Caki2 (cell line): ENCODE data around the gene UMODL1. TPM values are rescaled to one million over a fixed set of nuclear protein-coding genes. Genes with fewer than 3 reads are reported as not detected.

Experiments used
- DNase-seq: peaks from one replicate; pipeline ENCODE4 v3.0.0-alpha.2; 2015; ENCODE audit warnings: low read depth
- in situ Hi-C: cut with HindIII; loops from 2 replicates; pipeline ENCODE4 v1.10.0; 2016; ENCODE audit warnings: low sequenced_read_pairs, low pct_unique_long_range_greater_than_20kb, mixed read lengths
- total RNA-seq: library from RNA; depleted of rRNA; stranded (reverse); fragments of >200 nt; shearing (Covaris generic); gene quantifications from 2 replicates; pipeline ENCODE4 v1.2.3, GENCODE V29; 2014; ENCODE audit warnings: low replicate concordance

UMODL1 gene
- total RNA-seq, 1 experiment from 2014 or later = not detected

DNA sequence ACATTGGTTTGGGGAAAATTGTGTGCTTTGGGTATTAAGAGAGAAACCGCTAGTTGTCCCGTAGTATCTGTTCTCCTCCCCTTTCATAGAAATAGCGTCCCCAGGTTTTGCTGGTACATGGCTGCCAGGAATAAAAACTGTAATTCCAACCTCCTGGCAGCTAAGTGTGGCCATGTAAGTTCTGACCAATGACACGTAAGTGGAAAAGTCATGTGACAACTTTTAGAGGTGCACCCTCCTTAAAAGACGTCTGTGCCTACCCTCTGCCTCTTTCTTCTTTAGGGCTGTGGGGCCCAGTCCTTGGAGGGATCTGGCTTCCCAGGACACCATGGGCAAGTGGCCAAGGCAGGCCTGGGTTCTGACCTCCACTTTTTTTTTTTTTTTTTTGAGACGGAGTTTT lies 59.3 kb downstream of the UMODL1 start:
- in situ Hi-C loops = no loop called here
- DNase-seq = no peak

DNA sequence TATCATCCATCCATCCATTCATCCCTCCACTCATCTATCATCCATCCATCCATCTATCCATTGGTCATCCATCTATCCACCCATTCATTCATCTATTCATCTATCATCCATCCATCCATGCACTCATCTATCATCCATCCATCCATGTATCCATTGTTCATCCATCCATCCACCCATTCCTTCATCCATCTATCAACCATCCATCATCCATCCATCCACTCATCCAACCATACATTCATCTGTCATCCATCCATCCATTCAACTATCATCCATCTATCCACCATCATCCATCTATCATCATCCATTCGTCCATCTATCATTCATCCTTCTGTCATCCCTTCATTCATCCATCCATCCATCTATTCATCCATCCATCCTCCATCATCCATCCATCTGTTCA lies 61.1 kb downstream of the UMODL1 start:
- in situ Hi-C loops = no loop called here

DNA sequence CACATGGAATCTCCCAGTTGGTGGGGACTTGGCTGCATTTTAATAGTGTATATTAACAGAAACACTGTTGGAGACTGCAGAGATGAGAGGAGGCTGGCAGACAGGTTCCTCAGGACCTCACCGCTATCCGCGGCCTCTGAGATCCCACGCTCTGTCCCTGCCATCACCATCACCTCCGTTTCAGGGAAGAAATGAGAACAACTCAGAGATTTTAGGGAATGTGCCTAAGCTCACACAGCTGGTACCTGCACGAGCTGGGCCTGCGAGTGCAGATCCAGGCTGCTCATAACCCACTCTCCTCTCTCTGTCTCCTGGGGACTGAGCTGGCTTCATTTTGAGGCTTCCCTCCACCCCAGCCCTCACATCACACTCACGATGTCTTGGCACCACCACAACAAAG lies 62.0 kb downstream of the UMODL1 start:
- no peak for DNase-seq
- in situ Hi-C loops = no loop called here

More for the DNA sequence above, 61.1 kb downstream of the UMODL1 start:
- no peak for DNase-seq

DNA sequence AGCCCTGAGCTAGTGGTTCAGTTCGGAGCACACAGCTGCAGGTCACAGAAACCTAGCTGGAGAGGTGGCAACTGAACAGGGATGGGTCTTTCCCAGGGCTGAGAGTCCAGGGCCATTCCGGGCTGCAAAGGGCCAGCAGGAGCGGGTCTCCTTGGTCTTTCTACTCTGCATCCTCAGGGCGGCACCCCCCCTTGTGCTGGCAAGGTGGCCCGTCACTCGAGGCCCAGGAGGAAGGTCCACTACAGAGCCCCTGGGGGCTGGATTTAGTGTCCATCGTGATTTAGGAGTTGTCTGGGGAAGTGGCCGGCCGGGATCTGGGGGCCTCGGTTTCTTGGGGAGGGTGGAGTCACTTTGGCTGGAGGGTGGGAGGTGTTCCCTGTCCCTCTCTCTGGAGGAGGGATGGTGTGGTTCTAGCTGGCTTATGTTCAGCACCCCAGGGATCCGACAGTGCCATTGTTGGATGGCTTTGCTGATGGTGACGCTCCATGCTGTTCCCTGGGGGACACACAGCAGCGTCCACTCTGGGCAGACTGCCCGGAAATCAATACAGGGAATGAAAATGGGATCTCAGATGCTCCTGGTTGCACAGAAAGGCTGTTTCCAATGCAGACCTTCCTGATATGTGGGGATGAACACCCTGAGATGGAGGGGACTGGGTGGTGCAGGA lies 64.4 kb downstream of the UMODL1 start:
- DNase-seq = no peak
- in situ Hi-C loops = no loop called here

DNA sequence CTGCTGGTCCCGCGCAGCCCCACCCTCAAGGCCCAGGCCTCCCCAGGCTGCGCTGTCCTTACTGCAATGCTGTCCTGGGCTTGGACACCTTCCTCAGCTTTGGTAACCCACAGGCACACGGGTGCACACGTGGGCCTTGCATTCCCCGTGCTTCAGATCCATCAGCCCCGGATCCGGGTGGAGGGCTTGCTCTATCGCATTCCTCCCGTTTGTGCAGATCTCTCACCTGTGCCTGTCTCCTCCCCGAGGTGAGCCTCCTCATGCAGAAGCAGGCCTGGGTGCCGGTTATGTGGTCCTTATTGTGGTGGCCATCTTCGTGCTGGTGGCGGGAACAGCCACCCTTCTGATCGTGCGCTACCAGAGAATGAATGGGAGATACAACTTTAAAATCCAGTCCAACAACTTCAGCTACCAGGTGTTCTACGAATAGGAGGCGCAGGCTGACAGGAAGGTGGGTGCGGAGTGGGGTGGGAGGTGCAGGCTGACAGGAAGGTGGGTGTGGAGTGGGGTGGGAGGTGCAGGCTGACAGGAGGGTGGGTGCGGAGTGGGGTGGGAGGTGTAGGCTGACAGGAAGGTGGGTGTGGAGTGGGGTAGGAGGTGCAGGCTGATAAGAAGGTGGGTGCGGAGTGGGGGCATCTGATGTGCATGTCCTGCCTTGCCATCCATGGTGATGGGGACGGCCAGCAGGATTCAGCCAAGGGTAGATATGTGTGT lies 66.2 kb downstream of the UMODL1 start:
- no peak for DNase-seq
- in situ Hi-C loops = no loop called here

DNA sequence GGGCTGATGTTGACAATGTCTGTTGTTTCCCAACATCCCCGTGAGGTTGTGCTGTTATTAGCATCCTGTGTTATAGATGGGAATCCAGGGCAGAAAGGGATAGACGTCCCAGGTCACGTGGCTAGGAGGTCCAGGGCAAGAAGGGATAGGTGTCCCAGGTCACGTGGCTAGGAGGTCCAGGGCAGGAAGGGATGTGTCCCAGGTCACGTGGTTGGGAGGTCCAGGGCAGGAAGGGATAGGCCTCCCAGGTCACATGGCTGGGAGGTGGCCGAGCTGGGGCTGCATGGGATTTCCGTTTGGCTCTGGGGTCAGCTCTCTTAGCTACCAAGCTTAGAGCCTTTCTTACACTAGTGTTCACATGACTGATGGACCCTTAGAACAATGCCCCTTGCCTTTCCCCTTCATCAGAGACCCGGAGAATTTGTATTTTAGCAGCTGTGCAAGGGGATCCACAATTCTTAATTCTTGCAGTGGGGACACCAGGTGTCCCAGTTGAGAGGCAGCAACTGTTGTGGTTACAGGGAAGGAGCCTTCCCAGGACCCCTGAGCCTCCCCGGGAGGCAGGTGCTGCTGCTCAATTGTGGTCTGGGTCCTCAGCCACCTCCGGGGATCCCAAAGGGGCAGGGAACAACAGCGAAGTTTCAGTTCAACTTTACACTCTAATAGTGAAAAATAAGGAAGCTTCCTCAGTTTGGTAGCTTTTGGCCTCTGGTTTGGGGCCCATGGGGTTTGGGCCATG lies 69.2 kb downstream of the UMODL1 start:
- DNase-seq = no peak
- in situ Hi-C loops = no loop called here

DNA sequence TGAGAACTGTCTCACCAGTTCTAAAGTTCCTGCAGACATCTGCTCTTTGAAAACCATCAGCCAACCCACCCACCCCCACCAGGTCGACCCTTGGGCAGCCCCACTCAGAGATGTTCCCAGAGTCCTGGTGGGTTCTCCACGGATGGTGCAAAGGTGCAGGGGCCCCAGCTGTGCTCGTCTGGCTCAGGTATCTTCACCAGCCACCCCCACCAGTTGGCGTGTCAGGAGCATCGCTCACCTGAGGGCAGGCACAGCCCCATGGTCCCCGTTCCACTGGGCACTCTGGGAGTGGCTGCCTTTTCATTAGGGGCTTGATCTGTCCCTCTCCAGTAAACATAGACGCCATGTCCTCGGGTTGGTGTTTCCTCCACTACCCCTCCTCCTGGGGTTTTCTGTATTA lies 70.5 kb downstream of the UMODL1 start:
- no peak for DNase-seq
- in situ Hi-C loops = no loop called here

DNA sequence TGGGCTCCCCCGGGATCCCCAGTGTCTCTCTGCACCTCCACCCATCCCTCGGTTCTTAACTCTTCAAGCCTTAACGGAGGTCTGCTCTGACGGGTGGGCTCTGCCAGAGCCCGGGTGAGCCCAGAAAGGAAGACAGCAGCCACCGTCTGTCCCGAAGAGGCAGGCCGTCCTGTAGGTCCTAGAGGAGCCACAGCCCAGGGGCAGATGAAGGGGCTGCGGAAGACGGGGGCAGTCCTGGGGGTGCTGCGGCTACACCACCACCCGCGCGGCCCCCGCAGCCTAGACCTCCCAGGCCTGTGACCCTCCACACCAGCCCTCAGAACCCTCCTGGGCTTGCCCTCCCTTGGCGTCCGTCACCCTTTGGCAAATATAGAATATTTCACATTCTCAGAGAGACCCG lies 71.0 kb downstream of the UMODL1 start:
- no peak for DNase-seq
- in situ Hi-C loops = no loop called here

DNA sequence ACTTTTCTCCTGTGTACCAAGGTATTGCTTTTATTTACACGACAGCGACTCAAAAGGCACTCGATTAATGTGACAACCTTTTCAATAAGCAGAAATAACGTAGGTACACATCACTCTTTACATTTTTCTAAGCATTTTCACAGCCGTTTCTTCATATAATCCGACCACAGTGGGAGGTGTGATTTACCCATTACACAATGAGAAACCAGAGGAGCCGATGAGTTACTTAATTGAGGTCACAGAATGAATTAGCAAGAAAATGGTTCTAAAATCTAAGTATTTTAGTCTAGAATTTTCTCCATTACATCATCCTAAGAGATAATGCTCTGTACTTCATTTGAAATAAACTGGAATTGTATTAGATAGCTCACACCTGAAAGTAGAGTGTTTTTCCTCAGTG lies 71.5 kb downstream of the UMODL1 start:
- in situ Hi-C loops = no loop called here
- DNase-seq = no peak

DNA sequence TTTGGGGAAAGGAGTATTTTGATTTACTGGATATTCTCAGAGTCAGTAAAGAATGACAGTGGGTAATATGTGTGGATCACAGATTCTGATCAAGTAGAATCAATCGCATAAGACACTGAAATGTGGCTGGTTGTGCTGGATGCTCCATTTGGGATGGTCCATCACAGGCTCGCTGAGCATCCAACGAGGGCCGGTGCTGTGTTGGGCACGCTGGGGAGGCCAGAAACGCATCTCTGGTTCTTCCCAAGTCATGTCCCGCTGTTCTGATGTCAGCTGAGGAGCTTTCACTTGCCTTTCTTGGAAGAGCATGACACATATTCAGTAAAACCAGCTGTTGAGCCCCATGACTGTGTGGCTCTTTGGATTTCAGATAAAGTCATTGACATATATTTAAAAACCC lies 72.0 kb downstream of the UMODL1 start:
- DNase-seq = no peak
- in situ Hi-C loops = no loop called here

DNA sequence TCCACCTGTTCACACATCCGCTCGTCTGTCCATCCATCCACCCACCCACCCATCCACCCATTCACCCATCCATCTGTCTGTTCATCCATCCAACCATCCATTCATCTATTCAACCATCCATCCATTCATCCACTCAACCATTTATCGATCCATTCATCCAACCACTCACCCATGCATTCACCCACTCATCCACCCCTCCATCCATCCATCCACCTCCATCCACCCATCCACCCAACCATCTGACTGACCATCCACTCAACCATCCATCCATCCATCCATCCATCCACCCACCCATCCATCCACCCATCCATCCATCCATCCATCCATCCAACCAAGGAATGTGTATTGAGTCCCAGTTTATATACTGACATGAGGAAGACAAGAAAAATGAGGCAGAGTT lies 73.1 kb downstream of the UMODL1 start:
- in situ Hi-C loops = no loop called here
- DNase-seq = no peak

DNA sequence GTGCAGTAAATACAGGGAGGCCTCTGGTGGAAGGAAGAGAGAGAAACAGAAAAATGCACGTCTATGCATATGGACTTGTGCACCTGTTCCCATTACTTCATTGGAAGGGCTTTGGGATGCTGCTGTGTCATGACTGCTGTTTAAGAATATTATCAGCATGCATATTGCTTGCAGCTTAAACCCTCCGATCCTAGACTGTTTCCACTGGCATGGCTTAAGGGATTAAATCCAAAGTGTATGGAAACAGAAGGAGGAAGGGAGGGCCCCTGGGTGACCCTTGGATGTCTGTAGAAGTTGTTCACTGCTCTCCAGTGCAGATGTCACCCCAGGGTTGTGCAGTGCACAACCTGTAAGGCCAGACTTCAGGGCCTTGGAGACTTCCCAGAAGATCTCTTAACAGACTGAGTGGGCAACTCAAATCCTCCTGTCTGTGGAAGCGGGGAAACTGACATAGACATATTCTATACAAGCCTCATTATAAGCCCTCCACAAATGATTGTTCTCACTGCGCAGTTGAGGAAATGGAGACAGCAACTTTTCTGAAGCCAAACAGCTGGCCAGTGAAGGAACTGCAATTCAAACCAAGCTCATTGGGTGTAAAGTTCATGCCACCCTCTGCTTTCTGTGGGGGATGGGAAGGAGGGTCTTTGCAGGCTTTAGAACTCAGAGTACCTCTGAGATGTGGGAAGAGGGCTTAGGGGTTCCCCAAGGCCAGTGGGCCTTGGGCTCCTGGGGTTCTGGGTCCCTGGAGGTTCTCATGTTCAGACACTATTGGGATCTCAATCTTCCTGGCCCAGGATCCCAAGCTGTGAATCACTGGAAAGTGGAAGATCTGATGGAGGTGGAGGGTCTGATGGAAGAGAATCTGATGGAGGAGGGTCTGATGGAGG lies 73.8 kb downstream of the UMODL1 start:
- no peak for DNase-seq
- in situ Hi-C loops = no loop called here

DNA sequence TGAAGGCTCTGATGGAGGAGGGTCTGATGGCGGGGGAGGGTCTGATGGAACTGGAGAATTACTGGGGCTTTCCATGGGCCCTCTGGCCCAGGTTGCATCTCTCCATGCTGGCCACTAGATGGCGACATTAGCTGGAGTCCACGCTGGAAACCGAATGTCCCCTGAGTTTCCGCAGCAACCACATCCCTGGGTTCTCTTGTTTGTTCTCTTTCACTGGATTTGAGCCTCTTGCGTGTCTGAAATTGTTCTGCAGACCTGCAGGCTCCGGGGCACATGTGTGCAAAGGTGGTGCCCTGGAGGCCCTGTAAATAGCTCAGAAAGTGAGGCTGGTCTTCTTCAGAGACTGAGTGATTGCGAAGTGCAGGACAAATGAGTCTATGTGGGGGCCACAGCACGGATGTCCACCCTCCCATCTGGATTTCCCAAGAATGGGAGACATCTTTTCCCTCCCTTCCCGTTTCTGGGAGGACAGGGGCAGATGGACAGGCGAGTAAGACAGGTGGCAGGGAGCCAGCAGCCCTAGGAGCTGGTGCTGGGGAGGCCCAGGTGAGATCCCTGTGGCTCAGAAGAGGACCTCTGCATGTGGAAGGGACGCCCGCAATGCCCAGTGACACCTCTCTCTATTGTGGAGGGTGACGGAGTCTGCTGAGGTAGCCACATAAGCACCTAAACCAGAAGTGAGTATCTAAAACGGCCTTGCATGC lies 74.6 kb downstream of the UMODL1 start:
- in situ Hi-C loops = no loop called here
- DNase-seq = peak; percentile 33

DNA sequence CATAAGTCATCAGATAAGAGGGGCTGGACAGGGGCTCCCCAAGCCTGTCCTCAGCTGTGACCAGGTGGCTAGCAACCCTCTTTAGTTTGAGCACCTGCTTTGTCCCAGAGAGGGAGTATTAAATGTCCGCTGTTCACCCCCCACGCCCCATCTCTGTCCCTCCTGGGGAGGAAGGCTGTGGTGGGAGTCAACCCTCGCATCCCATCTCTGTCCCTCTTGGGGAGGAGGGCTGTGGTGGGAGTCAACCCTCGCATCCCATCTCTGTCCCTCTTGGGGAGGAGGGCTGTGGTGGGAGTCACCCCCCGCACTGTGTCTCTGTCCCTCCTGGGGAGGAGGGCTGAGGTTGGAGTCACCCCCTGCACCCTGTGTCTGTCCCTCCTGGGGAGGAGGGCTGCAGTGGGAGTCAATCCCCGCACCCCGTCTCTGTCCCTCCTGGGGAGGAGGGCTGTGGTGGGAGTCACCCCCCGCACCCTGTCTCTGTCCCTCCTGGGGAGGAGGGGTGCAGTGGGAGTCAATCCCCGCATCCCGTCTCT lies 75.2 kb downstream of the UMODL1 start:
- DNase-seq = no peak
- in situ Hi-C loops = no loop called here

DNA sequence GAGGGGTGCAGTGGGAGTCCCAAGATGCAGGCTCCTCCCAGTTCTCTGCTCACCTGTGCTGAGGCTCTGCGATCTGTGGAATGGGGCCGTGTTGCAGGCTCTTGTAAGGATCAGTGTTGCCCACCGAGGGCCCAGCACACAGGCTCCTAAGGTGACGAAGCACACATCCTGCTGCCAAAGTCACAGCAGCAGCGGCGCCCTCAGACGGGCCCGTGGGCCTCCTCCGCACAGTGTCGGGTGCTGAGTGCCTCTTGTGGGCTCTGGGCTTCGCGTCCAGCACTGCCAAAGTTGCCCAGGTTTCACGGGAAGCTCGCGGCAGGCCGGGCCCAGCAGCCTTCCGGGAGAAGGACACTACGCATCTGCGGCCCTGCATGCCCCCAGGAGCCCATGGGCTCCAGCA lies 75.7 kb downstream of the UMODL1 start:
- no peak for DNase-seq
- in situ Hi-C loops = no loop called here

DNA sequence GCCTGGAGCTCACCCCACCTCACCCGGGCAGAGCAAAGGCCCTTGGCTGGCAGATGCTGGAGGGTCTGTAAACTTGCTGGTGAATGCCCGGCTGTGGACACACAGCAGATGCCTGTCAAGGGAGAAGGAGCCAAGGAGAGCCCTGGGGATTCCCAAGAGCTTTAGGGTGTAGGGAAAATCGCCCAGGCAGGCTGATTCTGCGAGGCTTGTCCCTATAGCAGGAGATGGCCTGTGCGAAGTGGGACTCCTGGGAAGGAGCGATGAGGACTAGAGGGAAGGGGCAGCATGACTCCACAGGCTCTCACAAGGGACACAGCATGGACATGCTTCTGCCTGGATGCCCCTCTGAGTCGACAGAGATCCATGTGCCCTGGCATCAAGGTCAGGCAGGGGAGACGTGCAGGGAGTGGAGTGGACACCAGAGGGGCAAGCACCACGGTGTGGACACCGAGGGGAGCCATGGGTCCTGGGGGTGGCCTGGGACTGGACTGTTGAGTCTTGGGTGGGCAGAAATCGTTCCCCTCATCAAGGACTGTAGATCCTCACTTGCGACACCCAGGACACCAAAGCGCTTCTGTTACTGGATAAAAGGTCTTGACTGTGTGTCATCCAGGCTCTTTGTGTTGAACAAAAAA lies 76.4 kb downstream of the UMODL1 start:
- DNase-seq = no peak
- in situ Hi-C loops = no loop called here

DNA sequence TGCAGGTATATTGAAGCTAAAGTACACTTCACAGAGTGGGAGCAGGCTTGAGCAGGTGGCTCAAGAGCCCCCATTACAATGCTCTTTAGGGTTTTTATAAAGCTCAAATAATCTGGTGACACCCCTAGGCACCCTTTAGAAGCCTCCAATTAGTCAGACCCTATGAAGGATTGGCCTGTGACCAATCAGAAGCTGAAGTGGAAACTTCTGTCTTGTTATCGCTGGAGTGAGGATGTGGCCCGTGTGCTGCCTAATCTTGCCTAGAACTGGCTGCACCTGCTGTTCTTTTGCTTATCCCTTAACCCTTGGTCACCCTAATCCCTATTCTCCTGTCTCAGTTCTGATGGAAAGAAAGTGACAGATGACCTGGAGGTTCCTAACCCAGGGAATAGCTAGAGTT lies 77.0 kb downstream of the UMODL1 start:
- no peak for DNase-seq
- in situ Hi-C loops = no loop called here
